HG03565 (cell line): ENCODE data around the gene METRNL.
"Not testable (repeated sequence)": the region's sequence is repeated elsewhere in the genome, so short reads cannot be mapped to it uniquely, and the experiment has no call there.

ENCODE experiments used
- ATAC-seq: cut with Tn5 transposase; IDR thresholded peaks from one replicate; pipeline ENCODE4 v1.9.1; 2021; ENCODE audit warnings: mild to moderate bottlenecking, moderate library complexity; ENCODE audit not compliant: unreplicated experiment

The METRNL gene

DNA sequence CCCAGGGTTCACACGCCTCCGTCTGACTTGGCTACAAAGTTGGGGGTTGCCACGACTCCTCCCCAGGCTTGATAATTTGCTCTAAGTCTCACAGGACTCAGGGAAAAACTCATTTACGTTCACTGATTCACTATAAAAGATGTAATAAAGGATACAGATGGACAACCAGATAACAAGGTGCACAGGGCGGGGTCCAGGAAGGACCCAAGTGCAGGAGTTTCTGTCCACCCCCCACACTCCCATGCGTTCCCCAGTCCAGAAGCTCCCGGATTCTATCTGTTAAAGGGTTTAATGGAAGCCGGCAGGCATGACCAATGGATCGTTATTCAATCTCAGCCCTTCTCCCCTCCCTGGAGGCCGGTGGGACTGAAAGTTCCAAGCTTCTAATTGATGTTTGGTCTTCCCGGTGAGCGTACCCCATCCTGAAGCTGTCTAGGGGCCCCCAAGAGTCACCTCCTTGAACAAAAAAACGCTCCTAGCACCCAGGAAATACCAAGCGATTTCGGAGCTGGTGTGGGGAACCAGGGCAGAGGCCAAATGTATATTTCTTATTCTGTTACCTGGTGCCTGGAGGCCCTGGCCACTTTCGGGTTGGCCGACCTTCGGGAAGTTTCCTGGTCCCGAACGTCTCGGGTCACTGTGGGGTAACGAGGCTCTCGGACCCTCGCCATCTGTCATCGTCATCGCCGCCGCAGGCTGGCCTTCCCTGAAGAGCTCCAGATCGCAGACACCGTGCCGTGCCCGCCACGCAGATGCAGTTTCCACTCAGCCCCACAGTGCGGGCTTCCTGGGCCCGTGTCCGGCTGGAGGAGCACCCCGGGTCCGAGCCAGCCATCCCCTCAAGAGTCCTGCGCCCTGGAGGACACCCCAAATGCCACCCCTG lies 13.5 kb upstream of the METRNL start:
- no peak for ATAC-seq

DNA sequence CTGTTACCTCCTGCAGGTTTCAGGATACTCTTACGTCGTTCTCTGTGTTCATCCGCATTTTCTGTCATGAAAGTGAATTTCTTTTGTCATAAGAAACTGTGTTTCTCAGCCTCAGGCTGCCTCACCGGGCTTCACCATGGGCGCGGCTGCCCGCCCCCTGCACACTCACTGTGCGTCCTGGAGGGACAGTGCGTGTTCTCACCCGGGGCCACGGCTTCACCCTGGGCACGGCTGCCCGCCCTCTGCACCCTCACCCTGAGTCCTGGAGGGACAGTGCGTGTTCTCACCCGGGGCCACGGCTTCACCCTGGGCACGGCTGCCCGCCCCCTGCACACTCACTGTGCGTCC lies 12.9 kb upstream of the METRNL start:
- not testable (repeated sequence) for ATAC-seq

DNA sequence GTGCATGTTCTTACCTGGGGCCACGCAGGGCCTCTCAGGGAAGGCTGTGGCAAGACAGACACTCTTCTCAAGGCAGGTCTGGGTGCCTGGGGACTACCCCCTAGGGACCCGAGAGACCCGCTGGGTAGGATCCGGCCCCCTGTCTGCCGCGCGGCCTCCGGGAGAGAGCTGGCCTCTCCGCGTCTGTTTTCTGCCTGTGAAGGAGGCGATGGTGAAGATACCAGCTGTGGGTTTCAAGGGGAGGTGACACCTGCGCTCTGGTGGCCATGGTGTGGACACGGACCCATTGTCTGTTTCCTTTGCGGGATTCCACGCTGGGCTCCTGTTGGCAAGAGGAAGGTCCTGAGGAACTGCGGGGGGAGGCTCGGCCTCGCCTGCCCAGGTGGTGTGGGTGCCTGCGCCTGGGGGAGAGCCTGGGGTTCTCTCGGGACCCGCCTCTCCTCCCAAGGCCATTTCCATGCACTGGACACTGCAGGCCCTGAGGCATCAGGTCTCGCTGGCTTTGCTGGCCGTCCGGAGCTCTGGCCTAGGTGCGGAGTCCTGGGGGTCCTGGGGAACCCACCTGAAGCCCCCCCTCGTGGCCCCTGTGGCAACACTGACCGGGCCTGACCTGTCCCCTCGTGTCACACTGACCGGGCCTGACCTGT lies 12.2 kb upstream of the METRNL start:
- ATAC-seq: no peak

DNA sequence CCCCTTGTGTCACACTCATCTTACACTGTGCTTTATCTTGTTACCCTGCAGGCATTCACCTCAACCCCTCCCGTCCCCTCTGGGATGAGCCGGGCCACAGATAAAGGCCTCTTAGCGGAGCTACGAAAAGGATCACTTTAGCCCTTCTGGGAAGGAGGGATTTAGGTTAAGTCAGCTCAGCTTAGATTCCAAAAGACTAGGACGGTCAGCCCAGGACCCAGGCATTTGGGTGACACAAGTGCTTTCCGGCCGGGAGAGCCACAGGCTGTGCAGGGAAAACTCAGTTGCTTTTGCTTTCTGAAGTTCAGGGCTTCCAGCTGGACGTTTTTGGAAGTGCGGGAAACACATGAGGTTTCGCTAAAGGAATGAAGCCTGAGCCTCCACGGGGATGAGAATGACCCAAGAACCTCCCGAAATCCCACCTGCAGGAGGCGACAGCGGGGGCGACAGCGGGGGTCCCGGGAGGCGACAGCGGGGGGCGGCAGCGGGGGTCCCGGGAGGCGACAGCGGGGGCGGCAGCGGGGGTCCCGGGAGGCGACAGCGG lies 11.6 kb upstream of the METRNL start:
- ATAC-seq: no peak

DNA sequence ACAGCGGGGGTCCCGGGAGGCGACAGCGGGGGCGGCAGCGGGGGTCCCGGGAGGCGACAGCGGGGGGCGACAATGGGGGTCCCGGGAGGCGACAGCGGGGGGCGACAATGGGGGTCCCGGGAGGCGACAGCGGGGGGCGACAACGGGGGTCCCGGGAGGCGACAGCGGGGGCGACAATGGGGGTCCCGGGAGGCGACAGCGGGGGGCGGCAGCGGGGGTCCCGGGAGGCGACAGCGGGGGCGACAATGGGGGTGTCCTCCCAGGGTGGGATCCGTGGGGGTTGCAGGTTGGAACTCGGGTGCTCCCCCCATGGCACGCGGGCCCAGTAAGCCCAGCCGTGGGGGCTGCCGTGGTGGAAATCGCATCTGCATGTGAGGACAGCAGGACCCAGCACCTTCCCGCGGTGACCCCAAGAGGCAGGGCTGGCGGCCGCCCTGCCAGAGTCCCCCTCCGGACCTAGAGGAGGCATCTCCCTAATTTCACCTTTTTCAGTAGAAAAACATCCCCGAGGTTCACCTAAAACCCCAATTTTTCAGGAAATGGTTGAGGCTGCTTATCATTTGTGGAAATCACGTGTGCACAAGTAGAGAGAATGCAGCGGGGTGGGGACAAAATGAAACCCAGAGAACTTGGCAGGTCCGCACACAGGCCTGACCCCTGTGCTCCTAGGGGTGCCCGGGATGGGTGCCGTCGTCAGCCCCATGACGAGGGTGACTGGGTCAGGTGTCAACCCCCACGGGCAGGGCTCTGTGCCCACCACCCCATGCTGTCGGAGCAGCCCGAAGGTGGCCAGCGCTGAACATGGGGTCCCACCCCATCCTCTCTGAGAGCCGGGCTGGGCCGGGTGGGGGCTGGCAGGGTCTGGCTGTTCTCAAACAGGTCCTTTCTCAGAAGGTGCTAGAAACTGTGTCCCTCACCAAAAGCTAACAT lies 10.5 kb upstream of the METRNL start:
- ATAC-seq: no peak

DNA sequence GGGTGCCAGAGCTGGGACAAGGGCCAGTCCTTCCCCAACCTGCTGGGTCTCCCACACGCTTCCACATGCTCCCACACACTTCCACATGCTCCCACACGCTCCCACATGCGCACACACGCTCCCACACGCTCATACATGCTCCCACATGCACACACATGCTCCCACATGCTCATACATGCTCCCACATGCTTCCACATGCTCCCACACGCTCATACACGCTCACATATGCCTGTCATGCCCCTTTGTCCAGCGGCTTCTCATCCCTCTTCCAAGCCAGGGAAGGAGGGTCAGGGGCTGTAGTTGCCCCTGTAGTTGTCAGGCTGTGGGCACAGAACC lies 9.9 kb upstream of the METRNL start:
- ATAC-seq: no peak

DNA sequence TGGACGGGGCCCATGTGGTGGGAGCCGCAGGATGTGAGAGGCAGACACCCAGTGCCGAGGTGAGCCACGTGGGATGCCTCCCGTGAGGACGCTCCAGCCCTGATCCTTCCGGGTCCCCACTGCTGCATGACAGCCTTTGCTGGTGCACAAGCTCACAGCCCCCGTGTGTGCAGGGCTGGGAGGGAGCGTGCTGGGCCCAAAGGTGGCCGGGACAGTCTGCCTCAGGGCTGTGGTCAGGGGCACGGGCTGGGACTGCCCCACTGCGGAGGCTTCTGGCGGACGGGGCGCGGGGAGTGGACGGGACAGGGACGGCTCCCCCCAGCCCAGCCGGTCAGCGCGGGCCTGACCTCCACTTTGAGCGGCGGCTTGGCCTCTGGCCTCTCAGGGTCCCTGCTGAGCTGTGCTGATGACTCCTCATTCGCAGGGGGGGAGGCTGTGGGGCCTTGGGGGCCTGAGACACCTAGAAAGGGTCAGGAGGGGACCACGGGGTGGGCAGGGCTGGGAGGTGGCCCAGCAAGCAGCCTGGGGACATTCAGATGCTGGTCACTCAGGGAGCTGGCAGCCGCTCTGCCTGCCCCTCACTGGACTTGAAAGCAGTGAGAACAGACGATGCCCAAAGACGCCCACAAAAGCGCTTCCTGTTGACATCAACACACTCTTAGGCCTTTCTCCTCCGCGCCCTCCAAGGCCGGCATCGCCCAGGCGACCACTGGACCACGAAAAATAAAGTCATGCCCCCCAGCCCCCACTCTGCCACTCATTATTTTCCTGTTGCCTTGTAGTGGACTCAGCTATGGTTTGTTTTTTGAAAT lies 9.3 kb upstream of the METRNL start:
- no peak for ATAC-seq

DNA sequence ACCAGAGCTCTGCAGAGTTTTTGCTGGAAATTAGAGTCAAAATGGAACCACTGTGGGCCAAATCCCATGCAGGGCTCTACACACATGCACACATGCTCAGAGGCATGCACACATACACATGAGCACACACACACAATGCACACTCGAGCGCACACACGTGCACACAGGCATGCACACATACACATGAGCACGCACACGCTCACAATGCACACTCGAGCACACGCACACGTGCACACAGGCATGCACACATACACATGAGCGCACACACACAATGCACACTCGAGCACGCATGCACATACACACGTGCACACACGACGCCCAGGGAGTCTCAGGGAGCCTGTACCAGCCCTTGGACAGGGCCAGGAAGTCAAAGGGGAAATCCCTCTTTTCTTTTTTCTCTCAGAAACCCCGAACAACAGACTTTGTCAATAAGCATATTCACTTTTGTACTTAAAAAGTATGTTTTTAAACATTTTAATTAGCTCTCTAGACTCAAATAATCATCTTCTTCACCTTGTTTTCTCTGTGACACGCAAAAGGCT lies 8.5 kb upstream of the METRNL start:
- ATAC-seq: no peak

DNA sequence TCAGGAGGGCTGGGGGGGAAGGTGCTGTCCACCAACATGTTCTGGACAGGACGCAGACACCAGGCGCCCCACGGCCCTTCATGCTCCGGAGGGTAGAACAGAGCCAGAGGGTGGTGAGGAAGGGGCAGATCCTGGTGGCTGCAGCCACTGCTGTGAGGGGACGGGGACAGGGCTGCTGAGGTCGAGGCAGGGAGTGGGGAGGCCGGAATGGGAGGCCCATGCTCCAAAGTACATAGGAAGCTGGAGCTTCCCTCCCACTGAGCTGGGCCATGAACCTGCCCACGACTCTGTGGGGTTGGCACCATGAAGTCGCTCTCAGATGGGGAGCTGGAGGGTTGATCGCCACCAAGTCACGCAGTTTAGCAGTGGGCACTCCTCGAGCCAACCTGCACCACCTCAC lies 8.0 kb upstream of the METRNL start:
- no peak for ATAC-seq

DNA sequence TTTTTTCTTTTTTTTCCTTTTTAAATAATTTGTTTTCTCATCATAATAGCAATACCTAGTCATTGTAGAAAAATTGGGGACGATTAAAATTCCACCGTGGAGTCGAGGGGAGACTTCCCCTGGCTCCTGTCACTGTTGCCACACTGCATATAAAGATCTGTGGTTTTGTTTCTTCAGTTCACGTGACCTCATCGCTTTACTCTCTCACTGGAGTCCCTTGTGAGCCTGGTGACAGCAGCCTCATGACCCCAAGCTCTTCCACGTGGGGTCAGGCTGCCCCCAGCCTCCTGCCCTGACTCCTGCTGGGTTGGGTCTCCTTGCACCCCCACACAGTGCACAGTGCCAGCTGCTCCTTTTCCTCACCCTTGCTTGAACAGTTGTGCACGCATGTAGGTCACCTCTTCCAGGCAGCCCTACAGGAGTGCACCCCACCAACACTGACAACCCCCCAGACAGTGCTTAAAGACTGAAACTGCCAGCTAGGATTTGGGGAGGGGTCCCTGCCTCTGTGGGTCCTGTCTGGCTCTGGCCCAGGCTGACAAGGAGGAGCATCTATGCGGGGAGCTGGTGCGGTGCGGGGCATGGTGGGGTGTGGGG lies 7.3 kb upstream of the METRNL start:
- no peak for ATAC-seq

DNA sequence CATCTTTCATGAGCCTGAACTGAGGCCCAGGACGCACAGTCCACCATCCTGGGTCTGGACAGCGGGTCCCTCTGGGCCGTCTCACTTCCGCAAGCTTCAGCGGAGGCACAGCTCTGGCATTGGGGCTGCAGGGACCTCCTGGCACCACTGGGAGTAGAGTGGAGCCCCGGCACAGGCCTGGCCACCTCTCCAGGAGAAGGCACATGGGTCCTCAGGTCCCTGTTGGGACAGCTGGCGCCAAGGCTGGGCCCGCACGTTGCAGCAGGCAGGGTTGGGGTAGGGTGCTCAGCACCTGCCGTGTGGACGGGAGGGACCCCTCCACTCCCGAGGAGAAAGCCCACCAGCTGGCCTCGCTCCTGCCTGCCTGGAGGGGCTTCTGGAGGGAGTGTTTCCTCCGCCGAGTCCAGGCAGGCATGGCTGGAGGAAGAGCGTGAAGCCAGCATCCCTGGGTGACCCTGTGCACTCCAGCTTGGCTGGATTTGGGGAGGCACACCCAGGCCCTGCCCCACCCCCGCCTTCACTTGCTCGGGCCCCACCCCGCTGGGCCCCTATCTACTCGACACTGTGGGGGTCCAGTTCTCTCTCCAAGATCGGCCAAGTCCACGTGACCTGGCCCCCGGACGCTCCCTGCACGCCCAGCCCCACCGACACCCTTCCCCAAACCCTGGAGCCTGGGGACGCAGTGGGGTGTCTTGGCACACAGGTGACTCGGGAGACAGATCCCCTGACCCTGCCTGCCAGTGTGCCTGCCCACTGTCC lies 6.6 kb upstream of the METRNL start:
- no peak for ATAC-seq

DNA sequence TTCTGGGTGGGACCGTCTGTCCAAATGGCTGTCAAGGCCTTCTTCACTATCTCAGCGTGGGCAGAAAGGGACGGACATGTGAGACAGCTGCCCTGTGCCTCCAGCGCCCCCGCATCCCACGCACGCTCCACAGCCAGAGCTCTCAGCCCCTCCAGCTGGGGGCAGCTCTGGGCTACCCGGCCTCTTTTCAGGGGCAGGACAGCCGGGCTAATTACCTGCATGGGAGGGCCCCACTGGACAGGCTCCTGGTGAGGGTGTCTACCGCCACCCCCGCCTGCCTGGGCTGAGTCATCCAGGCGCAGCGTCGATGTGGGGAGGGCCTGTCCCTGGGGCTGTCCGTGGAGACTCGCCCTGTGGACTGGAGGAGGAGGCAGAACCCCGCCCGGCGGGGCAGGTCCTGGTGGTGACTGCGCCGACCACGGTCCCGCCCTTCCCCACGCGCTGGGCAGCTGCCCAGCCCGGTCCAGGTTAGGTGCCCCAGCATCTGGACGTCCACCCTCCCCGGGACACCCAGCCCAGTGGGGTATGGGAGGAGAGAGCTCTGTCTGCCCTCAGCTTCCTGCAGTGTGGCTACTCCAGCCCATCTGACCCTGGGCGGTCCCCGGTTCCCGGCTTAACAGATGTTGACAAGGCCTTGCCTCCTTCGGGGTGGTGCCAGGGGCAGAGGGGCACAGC lies 5.9 kb upstream of the METRNL start:
- no peak for ATAC-seq

DNA sequence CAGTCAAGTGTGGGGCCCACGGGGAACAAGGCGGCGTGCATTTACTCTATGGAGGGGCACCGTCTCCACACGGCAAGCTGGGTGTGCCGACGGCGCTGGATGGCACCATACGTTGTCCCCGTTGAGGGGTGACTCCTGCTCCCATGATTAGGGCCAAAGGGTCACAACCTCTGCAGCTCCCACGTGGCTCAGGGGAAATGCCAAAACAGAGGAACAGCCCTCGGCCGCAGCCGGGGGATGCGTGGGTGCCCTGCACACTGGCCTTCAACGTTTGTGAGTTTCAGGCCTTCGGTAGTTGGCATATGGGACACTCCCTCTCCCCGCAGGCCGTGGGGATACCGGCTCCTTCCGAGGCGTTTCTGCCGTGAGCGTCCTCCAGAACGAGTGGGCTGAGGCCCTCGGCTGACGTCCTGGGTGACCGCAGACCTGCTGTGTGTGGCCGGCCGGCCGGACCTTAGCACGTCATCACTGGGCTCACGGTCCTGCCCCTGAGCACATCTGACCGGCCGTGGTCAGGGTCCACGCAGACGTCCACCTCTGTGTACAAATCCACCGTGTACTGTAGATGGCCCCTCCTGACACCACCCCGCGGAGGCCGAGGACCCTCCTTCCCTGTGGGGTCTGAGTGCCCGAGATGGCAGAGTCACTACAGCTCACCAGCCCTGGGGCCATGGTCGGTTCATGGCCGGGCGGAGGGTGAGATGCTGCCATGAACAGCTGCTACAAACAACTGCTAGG lies 4.8 kb upstream of the METRNL start:
- ATAC-seq: no peak

DNA sequence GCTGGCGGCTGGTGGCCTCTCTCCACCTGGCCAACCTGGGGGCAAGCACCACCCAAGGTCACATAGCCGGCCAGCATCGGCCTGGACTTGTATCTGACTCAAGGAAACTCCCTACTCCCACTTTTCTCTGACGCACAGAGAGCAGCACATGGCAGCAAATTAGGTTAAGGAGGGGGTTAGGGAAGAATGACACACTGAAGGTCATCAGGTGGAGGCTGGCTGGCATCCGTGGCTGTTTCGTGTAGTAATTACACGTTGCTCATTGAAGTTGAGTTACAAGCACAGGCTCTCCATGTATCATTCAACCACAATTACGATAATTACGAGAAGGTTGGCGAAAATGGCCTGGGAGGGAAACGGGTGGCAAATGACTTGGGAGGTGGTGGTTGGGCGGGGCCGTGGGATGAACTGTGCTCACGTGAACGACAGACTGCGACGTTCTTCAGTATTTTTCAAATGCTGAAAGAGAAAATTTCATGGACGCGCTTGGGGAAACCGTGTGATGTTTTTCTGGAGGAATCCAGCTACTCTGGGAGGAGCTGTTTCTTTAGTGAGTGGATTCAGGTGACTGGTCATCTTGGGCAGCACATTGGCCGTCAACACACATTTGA lies 4.0 kb upstream of the METRNL start:
- no peak for ATAC-seq

DNA sequence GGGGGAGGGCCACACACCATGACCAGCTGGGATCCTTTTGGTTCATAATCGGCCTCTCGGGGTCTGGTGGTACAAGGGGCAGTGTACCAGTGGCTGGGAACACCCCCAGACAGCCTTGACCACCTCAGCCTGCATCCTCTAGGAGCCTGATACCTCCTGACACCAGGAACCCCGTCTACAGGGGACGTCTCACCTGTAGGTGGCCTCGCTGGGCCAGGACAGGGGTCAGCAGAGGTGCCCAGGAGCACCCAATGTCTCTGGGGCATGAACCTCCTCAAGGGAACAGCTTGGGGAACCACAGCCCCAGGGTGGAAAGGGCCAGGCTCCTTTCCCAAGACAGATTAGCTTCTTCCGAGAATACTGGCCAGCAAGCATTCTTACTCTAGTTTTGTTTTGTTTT lies 2.5 kb upstream of the METRNL start:
- no peak for ATAC-seq

DNA sequence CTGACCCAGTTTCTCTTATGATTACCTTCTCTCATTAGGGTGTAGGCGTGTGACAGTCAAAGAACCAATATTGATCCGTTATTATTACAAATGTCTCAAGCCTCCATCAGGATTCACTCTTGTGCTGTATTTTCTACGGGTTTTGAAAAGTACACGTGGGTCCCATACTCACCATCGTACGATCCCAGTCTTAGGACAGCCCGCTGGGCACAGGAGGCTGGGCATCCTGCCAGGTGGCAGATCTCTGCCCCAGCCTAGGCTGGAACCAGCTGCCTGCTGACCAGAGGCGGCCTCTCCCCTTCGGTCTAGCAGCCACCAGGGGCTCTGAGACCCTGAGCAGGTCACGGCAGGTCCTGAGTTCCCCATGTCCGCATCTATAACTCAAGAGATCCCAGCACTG lies 2.0 kb upstream of the METRNL start:
- no peak for ATAC-seq

DNA sequence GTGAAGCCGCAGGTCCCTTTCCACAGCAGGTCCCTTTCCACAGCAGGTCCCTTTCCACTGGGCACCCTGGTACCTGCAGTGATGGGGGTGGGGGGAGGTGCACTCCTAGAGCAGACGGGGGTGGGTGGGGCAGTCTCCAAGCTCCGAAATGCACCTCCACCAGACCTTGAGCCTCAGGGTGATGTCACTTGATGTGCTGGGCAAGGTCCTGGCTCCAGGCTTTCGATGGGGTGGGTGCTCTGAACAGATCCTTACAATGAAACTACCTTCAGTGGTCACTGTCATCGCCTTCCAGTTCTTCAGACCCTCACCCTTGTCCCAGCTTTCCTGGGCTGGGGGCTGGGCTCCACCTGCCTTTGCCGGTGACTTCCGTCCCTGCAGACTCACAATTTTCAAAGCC lies 1.5 kb upstream of the METRNL start:
- no peak for ATAC-seq
